ENCODE measurements around the gene CT55.
"Not testable (repeated sequence)": the region's sequence is repeated elsewhere in the genome, so short reads cannot be mapped to it uniquely, and the experiment has no call there.

CT55 gene

DNA sequence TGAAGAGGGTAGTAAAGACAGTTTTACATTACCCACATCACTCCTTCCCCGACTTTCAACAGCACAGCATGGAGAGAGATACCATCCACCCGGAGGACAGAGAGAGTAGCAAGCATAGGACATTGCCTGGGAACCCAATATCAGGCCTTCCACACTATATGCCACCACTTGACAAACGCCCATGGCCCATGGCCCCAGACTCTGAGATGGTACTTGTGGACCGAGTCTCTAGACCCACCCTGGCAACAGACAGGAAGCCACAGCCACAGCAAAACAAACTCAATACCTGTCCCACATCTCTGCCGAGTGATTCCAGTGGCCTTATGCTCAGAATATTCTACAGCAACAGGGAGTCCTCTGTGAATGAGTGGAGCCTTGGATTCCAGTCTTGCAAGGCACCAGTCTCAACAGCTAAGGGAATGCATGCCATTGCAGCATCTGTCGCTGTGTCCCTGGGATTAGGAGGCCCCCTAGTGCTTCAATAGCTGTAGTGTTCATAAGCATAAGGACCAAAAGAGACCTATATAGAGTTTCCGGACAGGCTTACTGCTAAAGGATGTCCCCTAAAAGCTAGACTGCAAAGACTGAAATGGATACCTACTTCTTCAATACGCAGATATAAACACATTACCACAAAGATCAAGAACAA is 14.7 kb upstream of the CT55 start:
- H3K4me3 ChIP-seq (ENCODE audit: low read depth, low read length) = no peak overlapping the region
- DNase-seq (ENCODE audit: low read depth) = peak; percentile 58
- TF ChIP-seq, protein P1, sequence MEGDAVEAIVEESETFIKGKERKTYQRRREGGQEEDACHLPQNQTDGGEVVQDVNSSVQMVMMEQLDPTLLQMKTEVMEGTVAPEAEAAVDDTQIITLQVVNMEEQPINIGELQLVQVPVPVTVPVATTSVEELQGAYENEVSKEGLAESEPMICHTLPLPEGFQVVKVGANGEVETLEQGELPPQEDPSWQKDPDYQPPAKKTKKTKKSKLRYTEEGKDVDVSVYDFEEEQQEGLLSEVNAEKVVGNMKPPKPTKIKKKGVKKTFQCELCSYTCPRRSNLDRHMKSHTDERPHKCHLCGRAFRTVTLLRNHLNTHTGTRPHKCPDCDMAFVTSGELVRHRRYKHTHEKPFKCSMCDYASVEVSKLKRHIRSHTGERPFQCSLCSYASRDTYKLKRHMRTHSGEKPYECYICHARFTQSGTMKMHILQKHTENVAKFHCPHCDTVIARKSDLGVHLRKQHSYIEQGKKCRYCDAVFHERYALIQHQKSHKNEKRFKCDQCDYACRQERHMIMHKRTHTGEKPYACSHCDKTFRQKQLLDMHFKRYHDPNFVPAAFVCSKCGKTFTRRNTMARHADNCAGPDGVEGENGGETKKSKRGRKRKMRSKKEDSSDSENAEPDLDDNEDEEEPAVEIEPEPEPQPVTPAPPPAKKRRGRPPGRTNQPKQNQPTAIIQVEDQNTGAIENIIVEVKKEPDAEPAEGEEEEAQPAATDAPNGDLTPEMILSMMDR (IDR thresholded peaks at IDR 0.05; ENCODE audit: insufficient read depth, low read depth, low read length, missing control alignments) = peak; percentile 55

DNA sequence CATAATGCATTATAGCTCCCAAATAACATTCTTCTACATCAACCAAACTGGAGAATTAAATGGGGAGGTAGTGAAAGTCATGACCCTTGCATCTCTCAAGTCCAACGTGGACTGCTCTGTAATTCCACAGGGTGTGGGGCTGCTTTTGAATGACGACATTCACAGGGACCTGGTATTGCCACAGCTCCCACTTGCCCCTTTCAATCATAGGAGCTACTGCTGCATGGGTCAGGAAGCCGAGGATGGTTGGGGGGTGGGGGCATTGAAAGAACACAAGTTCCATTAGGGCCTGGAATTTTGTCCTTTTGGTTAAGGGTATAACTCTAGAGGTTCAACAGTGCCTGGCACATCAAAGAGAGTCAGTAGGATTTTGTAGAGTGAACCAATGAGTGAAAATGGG is 7.4 kb upstream of the CT55 start:
- TF ChIP-seq, protein P1 (IDR thresholded peaks at IDR 0.05; ENCODE audit: insufficient read depth, low read depth, low read length, missing control alignments) = no peak
- DNase-seq (ENCODE audit: low read depth) = no peak
- H3K4me3 ChIP-seq (ENCODE audit: low read depth, low read length) = no peak overlapping the region

DNA sequence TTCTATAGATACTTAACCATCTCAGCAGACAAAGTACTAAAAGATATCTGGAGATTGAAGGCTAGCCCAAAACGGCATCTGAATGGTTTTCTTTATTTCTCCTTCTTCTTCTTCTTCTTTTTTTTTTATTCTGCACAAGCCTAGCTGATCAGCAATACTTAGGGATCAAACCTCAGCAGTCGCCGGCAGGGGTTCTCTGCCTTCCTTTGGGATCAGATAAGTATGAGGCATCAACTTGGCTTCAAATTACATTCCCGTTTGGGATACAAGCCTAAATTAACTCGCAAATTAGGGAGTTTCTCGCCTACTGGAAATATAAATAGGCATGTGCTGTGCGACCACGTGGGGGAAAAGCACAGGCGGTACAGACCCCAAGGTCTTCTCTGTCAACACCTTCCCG is 730 bp downstream of the CT55 start:
- no peak overlapping the region for H3K4me3 ChIP-seq (ENCODE audit: low read depth, low read length)
- TF ChIP-seq, protein P1 (IDR thresholded peaks at IDR 0.05; ENCODE audit: insufficient read depth, low read depth, low read length, missing control alignments) = no peak
- no peak for DNase-seq (ENCODE audit: low read depth)

DNA sequence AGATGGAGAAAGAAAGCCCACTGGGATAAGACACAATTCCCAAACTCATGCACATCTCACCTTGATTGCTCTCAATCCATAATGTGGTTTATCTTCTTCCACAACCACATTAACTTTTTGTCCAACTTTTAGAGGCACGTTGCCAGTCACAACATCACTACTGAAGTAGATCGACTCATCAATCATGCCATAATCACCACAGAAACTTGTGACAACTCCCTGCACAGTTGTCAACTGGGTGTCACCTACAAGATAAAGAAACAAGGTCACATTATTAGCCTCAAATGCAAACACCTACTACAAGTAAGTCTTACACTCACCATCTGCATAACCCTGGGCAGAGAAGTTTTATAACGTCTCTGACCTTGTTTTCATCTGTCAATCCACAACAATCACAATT is 1.7 kb downstream of the CT55 start:
- not testable (repeated sequence) for H3K4me3 ChIP-seq (ENCODE audit: low read depth, low read length); DNase-seq (ENCODE audit: low read depth)

DNA sequence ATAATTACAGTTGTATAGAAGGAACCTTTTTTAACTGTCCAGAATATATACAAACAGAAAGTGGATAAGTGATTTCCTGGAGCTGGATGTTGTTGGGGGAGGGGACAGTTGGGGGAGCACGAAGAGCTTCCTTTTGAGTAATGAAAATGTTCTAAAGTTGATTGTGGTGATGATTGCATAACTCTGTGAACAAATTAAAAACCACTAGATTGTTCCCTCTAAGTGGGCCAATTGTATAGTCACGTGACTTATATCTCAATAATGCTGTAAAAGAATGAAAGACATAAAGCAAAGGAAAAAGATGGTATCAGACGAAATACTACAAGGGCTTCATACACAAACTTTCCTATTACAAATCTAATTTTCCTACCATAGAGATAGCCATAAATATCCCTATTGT is 2.7 kb downstream of the CT55 start:
- no peak for DNase-seq (ENCODE audit: low read depth)
- TF ChIP-seq, protein P1 (IDR thresholded peaks at IDR 0.05; ENCODE audit: insufficient read depth, low read depth, low read length, missing control alignments) = no peak
- H3K4me3 ChIP-seq (ENCODE audit: low read depth, low read length) = no peak overlapping the region

DNA sequence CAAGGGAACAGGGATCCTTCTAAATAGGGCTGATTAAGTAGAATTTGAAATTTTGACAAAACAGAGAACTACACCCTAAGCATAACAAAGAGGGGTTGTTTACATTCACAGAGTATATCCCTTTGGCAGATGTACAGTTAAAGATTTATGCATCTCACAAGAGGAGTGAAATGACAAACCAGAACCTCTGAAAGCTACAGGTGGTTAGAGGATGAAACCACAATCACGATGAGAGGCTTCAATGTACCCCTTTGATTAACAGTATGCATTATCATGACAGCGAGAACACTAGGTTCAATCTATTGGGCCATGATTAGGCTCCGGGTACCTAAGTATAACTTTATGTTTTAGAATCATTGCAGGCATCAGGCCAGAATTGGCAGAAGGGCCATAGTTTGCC is 16.5 kb downstream of the CT55 start:
- H3K4me3 ChIP-seq (ENCODE audit: low read depth, low read length); DNase-seq (ENCODE audit: low read depth): not testable (repeated sequence)

DNA sequence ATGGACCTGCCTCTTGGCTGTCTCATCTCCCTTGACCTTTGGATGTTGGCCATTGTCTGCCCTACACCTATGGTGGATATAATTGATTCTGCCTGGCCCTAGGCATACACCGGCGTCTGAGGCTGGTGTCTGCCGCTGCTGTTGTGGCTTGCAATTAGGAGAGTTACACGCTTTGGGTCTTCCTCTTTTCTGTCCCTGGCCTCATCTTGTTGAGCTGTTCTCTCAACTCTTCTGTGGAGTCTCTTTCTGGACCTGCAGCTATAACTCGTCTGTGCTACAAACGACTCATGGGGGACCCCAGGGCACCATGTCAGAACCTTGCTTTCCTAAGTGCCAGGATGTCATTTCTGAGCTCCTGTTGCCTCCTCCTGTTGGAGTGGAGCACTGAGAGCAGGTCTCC is 45.1 kb downstream of the CT55 start:
- not testable (repeated sequence) for DNase-seq (ENCODE audit: low read depth); H3K4me3 ChIP-seq (ENCODE audit: low read depth, low read length)

DNA sequence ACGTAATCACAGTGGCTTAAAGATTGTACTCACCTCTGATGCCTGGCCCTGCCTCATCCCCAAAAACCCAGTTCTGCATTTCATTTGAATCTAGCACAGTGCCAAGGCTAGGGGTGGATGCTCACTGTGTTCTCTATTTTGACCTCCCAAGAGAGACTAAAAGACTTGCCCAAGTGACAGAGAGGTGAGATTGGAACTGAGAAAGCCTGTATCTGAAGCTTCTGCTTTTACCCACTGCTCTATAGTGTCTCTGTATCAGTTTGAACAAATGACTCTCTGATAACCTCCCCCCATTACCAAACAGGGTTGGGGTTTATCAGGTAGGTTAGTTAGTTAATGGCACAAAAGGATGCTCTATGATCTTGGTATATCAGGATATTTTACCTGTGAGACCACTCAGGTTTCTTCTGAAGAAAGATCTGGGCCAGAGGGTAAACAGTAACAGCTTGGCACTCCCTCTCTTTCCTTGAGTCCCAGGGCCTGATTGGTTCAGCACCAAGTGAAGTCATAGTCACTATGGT is 51.1 kb downstream of the CT55 start, which contains the start of gene ETDB:
Gene ETDB, minus strand, starts transcription at position 471 of the 521 bp plus-strand sequence. CDS start 1,265 bp downstream, outside the sequence.
- DNase-seq (ENCODE audit: low read depth); H3K4me3 ChIP-seq (ENCODE audit: low read depth, low read length): not testable (repeated sequence)

DNA sequence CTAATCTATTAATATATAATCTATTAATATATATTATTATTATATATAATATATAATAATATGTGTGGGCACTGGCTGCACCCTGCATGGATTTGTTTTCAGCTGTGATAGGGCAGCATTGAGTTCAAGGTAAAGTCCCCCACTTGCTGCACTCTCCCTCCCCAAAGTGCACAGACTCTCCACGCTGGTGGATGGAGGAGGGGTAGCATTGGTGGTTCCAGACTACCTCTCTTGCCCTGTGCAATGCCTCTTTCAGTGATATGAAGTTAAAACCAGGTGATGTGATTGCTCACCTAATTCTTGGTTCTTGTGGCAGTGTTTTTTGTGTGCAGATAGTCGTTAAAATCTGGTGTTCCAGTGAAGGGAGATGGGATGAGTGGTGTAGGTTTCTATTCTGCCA is 55.1 kb downstream of the CT55 start:
- not testable (repeated sequence) for DNase-seq (ENCODE audit: low read depth); H3K4me3 ChIP-seq (ENCODE audit: low read depth, low read length)

DNA sequence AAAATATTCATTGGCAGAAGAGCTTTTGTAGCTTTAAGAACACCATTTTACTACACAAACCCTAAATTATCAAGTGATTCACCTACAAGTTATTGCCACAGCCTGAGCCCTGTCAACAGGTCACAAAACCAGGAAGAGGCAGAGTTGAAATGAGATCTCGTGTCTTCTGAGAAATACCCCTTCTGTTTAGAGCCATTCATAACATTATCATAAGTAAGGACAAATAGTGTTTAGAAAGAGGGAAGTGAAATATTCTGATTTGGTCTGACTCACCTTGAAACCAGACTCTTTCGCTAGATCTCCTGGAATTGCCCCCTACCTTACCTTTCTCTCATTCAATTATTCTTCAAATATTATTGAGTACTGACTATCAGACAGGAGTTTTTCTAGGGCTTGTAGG is 56.8 kb downstream of the CT55 start:
- TF ChIP-seq, protein P1 (IDR thresholded peaks at IDR 0.05; ENCODE audit: insufficient read depth, low read depth, low read length, missing control alignments) = no peak
- DNase-seq (ENCODE audit: low read depth) = peak; percentile 55
- H3K4me3 ChIP-seq (ENCODE audit: low read depth, low read length) = no peak overlapping the region

Measured in GM12865 (cell line).